HEK293T (cell line): ENCODE measurements around the gene PHF10.

Source experiments
- CTCF ChIA-PET: fragments of 350-600 bp; formaldehyde crosslinking; extraction: SDS; loops from one replicate; lab custom pipeline; 2021; ENCODE audit warnings: antibody characterized with exemption, inconsistent platforms; lab: Yijun Ruan, JAX
- POLR2A ChIA-PET: fragments of 350-600 bp; formaldehyde crosslinking; extraction: SDS; loops from one replicate; lab custom pipeline; 2020; ENCODE audit warnings: antibody characterized with exemption, inconsistent platforms; lab: Yijun Ruan, JAX
- DNase-seq: peaks from one replicate; pipeline ENCODE4 v3.0.0; 2012; ENCODE audit warnings: mixed read lengths; ENCODE audit errors: extremely low spot score
- ARNT ChIP-seq: fragments of 450-650 bp; IDR thresholded peaks from 2 replicates; pipeline ENCODE4 v1.6.1; 2017; ENCODE audit warnings: mild to moderate bottlenecking
- BHLHE40 ChIP-seq: fragments of 450-650 bp; IDR thresholded peaks from 2 replicates; pipeline ENCODE4 v1.6.1; 2016; ENCODE audit warnings: mild to moderate bottlenecking, moderate library complexity, borderline replicate concordance
- CTBP1 ChIP-seq: fragments of 450-650 bp; IDR thresholded peaks from 2 replicates; pipeline ENCODE4 v1.6.1; 2016; ENCODE audit warnings: borderline replicate concordance
- ELF4 ChIP-seq: fragments of 450-650 bp; IDR thresholded peaks from 2 replicates; pipeline ENCODE4 v1.6.1; 2017; ENCODE audit warnings: antibody characterized with exemption
- FOXA1 ChIP-seq: fragments of 450-650 bp; IDR thresholded peaks from 2 replicates; pipeline ENCODE4 v1.6.1; 2016; ENCODE audit warnings: mild to moderate bottlenecking
- FOXK2 ChIP-seq: fragments of 450-650 bp; IDR thresholded peaks from 2 replicates; pipeline ENCODE4 v1.6.1; 2016; ENCODE audit warnings: mild to moderate bottlenecking
- FOXM1 ChIP-seq: fragments of 450-650 bp; IDR thresholded peaks from 2 replicates; pipeline ENCODE4 v1.6.1; 2017; ENCODE audit warnings: mild to moderate bottlenecking, borderline replicate concordance
- HDGF ChIP-seq: fragments of 450-650 bp; IDR thresholded peaks from 2 replicates; pipeline ENCODE4 v1.6.1; 2017; ENCODE audit warnings: antibody characterized with exemption, borderline replicate concordance
- L3MBTL2 ChIP-seq: fragments of 450-650 bp; conservative IDR thresholded peaks from 2 replicates; pipeline ENCODE4 v1.6.1; 2016; ENCODE audit warnings: mild to moderate bottlenecking
- LEF1 ChIP-seq: fragments of 450-650 bp; IDR thresholded peaks from 2 replicates; pipeline ENCODE4 v1.6.1; 2017; ENCODE audit warnings: mild to moderate bottlenecking, borderline replicate concordance
- NFRKB ChIP-seq: fragments of 450-650 bp; IDR thresholded peaks from 2 replicates; pipeline ENCODE4 v1.6.1; 2016; ENCODE audit warnings: mild to moderate bottlenecking, moderate library complexity
- PKNOX1 ChIP-seq: fragments of 450-650 bp; IDR thresholded peaks from 2 replicates; pipeline ENCODE4 v1.6.1; 2016
- SP1 ChIP-seq: fragments of 450-650 bp; IDR thresholded peaks from 2 replicates; pipeline ENCODE4 v1.6.1; 2017
- SUZ12 ChIP-seq: fragments of 450-650 bp; IDR thresholded peaks from 2 replicates; pipeline ENCODE4 v1.6.1; 2016; ENCODE audit warnings: mild to moderate bottlenecking
- TARDBP ChIP-seq: fragments of 450-650 bp; IDR thresholded peaks from 2 replicates; pipeline ENCODE4 v1.6.1; 2016
- ZNF384 ChIP-seq: fragments of 450-650 bp; IDR thresholded peaks from 2 replicates; pipeline ENCODE4 v1.6.1; 2016

The PHF10 gene

DNA sequence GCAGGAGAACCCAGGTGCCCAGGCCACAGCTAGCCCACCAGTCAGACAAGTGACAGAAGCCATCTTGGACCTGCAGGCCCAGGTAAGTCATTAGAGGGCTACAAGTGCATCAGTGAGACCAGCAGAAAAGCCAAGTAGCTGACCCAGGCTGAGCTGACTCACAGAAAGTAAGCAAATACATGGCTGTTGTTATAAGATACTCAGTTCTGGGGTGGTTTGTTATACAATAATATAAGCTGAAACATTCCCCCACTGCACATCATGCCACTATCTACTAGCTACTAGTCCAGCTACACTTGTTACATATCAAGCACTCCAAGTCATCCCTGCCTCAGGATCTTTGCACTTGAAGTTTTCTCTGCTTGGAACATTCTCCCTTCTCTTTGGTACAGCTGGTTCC is 17.0 kb upstream of the PHF10 start:
- ChIA-PET CTCF (interaction anchor here (0.6 kb wide), 1 partner anchor 422 kb away, joined by 3 read pairs; no protein-coding TSS in a partner anchor), POLR2A (interaction anchor here (1.0 to 1.5 kb wide), 6 partner anchors 9 to 40 kb away, joined by 3 to 7 read pairs (median 4); partner anchors contain the start of genes DYNLT2 and ERMARD)
- DNase-seq: no peak
- no peak for TF ChIP-seq ELF4
- TF ChIP-seq FOXK2: no peak
- TF ChIP-seq FOXA1: no peak
- no peak for TF ChIP-seq ZNF384
- no peak for TF ChIP-seq HDGF
- TF ChIP-seq SUZ12: no peak
- TF ChIP-seq FOXM1: no peak
- TF ChIP-seq CTBP1: no peak
- no peak for TF ChIP-seq L3MBTL2
- TF ChIP-seq PKNOX1: no peak
- no peak for TF ChIP-seq ARNT
- no peak for TF ChIP-seq NFRKB
- no peak for TF ChIP-seq TARDBP
- no peak for TF ChIP-seq LEF1
- no peak for TF ChIP-seq SP1

DNA sequence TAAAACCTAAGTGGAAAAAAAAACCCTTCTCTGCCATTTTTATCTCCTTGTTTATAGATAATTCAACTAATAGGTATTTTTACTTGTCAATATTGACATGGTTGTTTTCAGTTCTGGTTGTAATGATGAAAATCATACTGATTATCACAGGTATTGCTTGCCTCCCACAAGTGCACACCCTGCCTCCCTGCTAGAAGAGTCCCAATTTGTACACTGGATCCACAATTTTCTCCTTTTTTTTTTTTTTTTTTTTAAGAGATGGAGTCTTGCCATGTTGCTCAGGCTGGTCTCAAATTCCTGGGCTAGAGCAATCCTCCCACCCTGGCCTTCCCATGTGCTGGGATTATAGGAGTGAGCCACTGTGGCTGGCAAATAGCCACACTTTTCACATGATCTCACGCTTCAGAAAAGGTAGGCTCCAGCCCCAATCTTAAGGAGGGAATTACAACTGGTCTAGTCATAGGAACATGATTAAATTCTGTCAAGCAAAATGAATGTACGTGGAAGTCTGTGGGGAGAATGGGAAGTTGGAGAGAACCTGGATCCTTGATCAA is 14.8 kb upstream of the PHF10 start:
- ChIA-PET CTCF (no interaction called here), POLR2A (no interaction called here)
- no peak for DNase-seq
- TF ChIP-seq SP1 (no peak), ZNF384 (peak; percentile 80)

DNA sequence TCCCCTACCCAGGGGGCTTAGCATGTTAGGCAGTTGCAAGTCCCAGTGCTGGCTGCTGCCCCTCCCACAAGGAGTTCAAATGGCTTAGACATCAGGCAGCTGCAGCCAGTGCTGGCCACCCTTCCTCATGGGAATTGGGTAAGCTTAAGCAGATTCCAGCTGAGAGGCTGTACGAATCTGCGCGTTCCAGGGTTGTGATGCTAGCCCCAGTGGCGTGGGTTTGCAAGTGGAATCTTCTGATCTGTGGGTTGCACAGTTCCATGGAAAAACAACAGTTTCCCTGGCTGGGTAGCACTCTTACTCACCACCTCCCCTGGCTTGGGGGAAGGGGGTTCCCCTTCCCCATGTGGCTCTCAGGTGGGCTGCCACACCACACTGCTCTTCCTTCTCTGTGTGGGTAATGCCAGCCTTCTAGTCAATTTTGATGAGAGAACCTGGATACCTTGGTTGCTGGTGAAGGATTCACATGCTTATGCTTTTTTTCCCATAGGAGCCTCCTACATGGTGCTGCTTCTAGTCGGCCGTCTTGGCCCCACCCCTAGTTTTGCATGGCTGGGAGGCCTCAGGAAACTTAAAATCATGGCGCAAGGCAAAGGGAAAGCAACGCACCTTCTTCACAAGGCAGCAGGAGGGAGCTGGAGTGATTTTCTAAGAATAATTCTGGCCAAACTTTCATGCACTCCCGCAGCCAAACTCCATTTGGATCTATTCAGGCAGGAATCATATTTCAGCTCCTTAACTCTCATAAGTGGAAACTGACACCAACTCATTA is 14.1 kb upstream of the PHF10 start:
- DNase-seq: no peak
- CTCF ChIA-PET: no interaction called here
- POLR2A ChIA-PET: no interaction called here
- TF ChIP-seq ZNF384 (no peak), FOXA1 (no peak), SUZ12 (no peak), LEF1 (no peak), PKNOX1 (no peak), BHLHE40 (no peak), ARNT (no peak), CTBP1 (no peak), HDGF (no peak), ELF4 (no peak), FOXM1 (no peak), NFRKB (no peak), TARDBP (no peak), FOXK2 (no peak), L3MBTL2 (no peak), SP1 (no peak)

GRCh38 chr6:169729961-169730360 is 5.7 kb upstream of the PHF10 start:
- TF ChIP-seq L3MBTL2 (no peak), FOXA1 (no peak), SP1 (no peak), LEF1 (no peak), ELF4 (no peak), TARDBP (no peak), NFRKB (no peak), BHLHE40 (no peak), ZNF384 (no peak), FOXM1 (no peak), HDGF (no peak), FOXK2 (no peak), PKNOX1 (no peak), SUZ12 (no peak), CTBP1 (no peak), ARNT (no peak)
- ChIA-PET POLR2A (interaction anchor here (1.6 kb wide), 1 partner anchor 22 kb away, joined by 4 read pairs; the partner anchor contains the start of genes DYNLT2 and ERMARD), CTCF (no interaction called here)
- no peak for DNase-seq

DNA sequence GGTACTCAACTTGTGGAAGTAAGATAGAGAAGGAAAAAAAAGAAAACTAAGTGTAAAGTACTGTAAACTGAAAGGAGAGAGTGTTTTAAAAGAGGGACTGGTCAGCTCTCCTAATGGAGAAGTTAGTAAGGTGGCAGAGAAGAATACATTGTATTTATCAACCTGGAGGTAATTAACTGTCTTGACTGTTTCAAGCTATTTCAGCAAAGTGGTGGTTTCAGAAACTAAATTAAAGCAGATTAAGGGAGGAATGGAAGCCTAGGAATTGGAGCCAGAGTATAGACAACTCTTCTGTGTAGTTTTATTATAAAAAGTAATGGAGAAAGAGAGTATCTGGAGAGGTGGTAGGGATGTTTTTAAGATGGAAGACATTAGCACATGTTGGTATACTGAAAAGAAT is 2.7 kb upstream of the PHF10 start:
- no peak for DNase-seq
- ChIA-PET CTCF (no interaction called here), POLR2A (interaction anchor here (0.7 to 1.6 kb wide), 4 partner anchors 23 to 27 kb away, joined by 3 to 6 read pairs (median 3); partner anchors contain the start of genes DYNLT2 and ERMARD)
- TF ChIP-seq FOXK2 (no peak), LEF1 (no peak), L3MBTL2 (no peak), ELF4 (no peak), FOXM1 (no peak), SUZ12 (no peak), FOXA1 (no peak), HDGF (no peak), SP1 (no peak), BHLHE40 (no peak), TARDBP (no peak), PKNOX1 (no peak)
